Measurements from ENCODE around the gene DOCK6. TPM values are rescaled to one million over a fixed set of nuclear protein-coding genes. Genes with fewer than 3 reads are reported as not detected.
"Not testable (repeated sequence)": the region's sequence is repeated elsewhere in the genome, so short reads cannot be mapped to it uniquely, and the experiment has no call there.

The DOCK6 gene
- total RNA-seq, 1 donor: 21.2 TPM

- TF ChIP-seq, protein P1, sequence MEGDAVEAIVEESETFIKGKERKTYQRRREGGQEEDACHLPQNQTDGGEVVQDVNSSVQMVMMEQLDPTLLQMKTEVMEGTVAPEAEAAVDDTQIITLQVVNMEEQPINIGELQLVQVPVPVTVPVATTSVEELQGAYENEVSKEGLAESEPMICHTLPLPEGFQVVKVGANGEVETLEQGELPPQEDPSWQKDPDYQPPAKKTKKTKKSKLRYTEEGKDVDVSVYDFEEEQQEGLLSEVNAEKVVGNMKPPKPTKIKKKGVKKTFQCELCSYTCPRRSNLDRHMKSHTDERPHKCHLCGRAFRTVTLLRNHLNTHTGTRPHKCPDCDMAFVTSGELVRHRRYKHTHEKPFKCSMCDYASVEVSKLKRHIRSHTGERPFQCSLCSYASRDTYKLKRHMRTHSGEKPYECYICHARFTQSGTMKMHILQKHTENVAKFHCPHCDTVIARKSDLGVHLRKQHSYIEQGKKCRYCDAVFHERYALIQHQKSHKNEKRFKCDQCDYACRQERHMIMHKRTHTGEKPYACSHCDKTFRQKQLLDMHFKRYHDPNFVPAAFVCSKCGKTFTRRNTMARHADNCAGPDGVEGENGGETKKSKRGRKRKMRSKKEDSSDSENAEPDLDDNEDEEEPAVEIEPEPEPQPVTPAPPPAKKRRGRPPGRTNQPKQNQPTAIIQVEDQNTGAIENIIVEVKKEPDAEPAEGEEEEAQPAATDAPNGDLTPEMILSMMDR (IDR thresholded peaks at IDR 0.05; ENCODE audit: insufficient read depth, low read depth, low read length): no peak
- no peak for DNase-seq (ENCODE audit: low read depth)
- no peak overlapping the region for H3K4me3 ChIP-seq (ENCODE audit: low read depth, low read length)
Measured at GRCh38 chr19:11190501-11190900, 71.8 kb downstream of the DOCK6 start.

DNA sequence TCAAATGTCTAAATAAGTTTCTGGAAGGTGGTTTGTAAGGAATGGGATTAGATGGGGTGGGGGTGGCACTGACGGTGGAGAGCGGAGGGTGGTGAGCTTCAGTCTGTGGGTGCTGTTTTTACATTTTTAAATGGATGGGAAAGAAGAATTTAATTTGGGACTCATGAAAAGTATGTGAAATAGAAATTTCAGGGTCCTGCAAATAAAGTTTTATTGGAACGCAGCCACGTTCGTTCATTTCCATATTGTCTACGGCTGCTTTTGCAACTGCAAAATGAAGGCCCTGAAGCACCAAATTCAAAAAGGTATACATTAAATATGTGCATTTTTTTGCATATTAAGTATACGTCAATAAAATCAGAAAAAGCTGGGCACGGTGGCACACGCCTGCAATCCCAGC lies 74.9 kb downstream of the DOCK6 start:
- DNase-seq (ENCODE audit: low read depth): no peak
- H3K4me3 ChIP-seq (ENCODE audit: low read depth, low read length): no peak overlapping the region
- TF ChIP-seq, protein P1 (IDR thresholded peaks at IDR 0.05; ENCODE audit: insufficient read depth, low read depth, low read length): no peak

GRCh38 chr19:11182994-11183393 lies 79.3 kb downstream of the DOCK6 start:
- no peak overlapping the region for H3K4me3 ChIP-seq (ENCODE audit: low read depth, low read length)
- no peak for DNase-seq (ENCODE audit: low read depth)
- TF ChIP-seq, protein P1 (IDR thresholded peaks at IDR 0.05; ENCODE audit: insufficient read depth, low read depth, low read length): no peak

DNA sequence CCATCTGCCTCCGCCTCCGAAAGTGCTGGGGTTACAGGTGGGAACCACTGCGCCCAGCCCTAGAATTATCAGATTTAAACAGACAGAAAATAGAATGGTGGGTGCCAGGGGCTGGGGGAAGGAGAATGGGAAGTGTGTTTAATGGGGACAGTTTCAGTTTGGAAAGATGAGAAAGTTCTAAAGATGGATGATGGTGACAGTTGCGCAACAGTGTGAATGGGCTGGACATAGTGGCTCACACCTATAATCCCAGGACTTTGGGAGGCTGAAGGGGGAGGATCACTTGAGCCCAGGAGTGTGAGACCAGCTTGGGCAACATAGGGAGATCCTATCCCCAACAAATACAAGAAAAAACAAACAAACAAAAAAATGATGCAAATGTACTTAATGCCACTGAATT lies 80.8 kb downstream of the DOCK6 start:
- DNase-seq (ENCODE audit: low read depth): no peak
- no peak overlapping the region for H3K4me3 ChIP-seq (ENCODE audit: low read depth, low read length)
- TF ChIP-seq, protein P1 (IDR thresholded peaks at IDR 0.05; ENCODE audit: insufficient read depth, low read depth, low read length): no peak

DNA sequence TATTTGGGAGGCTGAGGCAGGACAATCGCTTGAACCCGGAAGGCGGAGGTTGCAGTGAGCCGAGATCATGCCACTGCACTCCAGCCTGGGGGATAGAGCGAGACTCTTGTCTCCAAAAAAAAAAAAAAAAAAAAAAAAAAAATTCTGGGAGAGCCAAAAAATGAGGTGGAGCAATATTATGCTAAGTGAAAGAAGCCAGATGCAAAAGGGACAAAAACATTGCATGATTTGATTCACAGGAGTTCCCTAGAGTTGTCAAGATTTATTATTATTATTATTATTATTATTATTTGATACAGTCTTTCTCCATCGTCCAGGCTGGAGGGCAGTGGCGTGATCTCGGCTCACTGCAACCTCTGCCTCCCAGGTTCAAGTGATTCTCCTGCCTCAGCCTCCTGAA lies 81.3 kb downstream of the DOCK6 start:
- not testable (repeated sequence) for H3K4me3 ChIP-seq (ENCODE audit: low read depth, low read length); DNase-seq (ENCODE audit: low read depth)

DNA sequence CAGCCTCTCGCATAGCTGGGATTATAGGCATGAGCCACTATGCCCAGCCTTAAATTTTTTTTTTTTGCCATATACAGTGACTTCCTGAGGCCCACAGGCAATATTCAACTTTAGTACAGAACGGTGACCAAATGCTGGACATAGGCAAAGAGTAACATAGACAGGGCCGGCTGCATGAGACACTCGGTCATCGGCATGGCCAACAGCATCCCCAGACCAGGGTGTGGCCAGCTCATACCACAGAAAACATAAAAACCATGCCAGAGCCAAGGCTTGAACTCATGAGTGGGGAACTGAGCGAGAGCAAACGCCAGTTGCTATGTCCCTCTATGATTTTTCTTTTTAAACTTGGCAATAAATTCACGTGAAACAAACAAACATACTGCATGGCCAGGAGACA lies 82.0 kb downstream of the DOCK6 start:
- TF ChIP-seq, protein P1 (IDR thresholded peaks at IDR 0.05; ENCODE audit: insufficient read depth, low read depth, low read length): no peak
- DNase-seq (ENCODE audit: low read depth): no peak
- H3K4me3 ChIP-seq (ENCODE audit: low read depth, low read length): no peak overlapping the region

- TF ChIP-seq, protein P1 (IDR thresholded peaks at IDR 0.05; ENCODE audit: insufficient read depth, low read depth, low read length): no peak
- no peak overlapping the region for H3K4me3 ChIP-seq (ENCODE audit: low read depth, low read length)
- peak; percentile 59 for DNase-seq (ENCODE audit: low read depth)
Measured at GRCh38 chr19:11179716-11180297, 82.5 kb downstream of the DOCK6 start.

GRCh38 chr19:11179145-11179465 lies 83.2 kb downstream of the DOCK6 start:
- not testable (repeated sequence) for H3K4me3 ChIP-seq (ENCODE audit: low read depth, low read length); DNase-seq (ENCODE audit: low read depth)

All from fibroblast of villous mesenchyme (primary cell).